ENCODE data around the gene VASP.

The VASP gene

GRCh38 chr19:45492137-45492626 lies 15.1 kb upstream of the VASP start:
- Histone ChIP-seq H3K27me3 (ENCODE audit: control insufficient read depth, insufficient read depth, low read length) (peaks cover 5% of the 10 kb centered on the region), H3K4me3 (ENCODE audit: low read depth, low read length) (peak overlapping the region; percentile 79), H3K9me3 (ENCODE audit: control insufficient read depth, insufficient read depth, low read length) (no peaks in the 10 kb centered on the region), H3K4me1 (ENCODE audit: control insufficient read depth, insufficient read depth, low read length) (peaks cover 5% of the 10 kb centered on the region), H3K9ac (ENCODE audit: low read depth, low read length) (no peak overlapping the region), H3K36me3 (ENCODE audit: control insufficient read depth, insufficient read depth, low read length) (peaks cover 4% of the 10 kb centered on the region)

GRCh38 chr19:45492627-45493470 lies 14.4 kb upstream of the VASP start:
- Histone ChIP-seq H3K27me3 (ENCODE audit: control insufficient read depth, insufficient read depth, low read length) (peaks cover 5% of the 10 kb centered on the region), H3K4me3 (ENCODE audit: low read depth, low read length) (peak overlapping the region; percentile 79), H3K36me3 (ENCODE audit: control insufficient read depth, insufficient read depth, low read length) (peaks cover 4% of the 10 kb centered on the region), H3K9ac (ENCODE audit: low read depth, low read length) (peak overlapping the region; percentile 54), H3K4me1 (ENCODE audit: control insufficient read depth, insufficient read depth, low read length) (peaks cover 6% of the 10 kb centered on the region), H3K9me3 (ENCODE audit: control insufficient read depth, insufficient read depth, low read length) (no peaks in the 10 kb centered on the region)

- Histone ChIP-seq H3K27me3 (ENCODE audit: control insufficient read depth, insufficient read depth, low read length) (peaks cover 7% of the 10 kb centered on the region), H3K4me3 (ENCODE audit: low read depth, low read length) (no peak overlapping the region), H3K4me1 (ENCODE audit: control insufficient read depth, insufficient read depth, low read length) (peaks cover 9% of the 10 kb centered on the region), H3K36me3 (ENCODE audit: control insufficient read depth, insufficient read depth, low read length) (no peaks in the 10 kb centered on the region), H3K9me3 (ENCODE audit: control insufficient read depth, insufficient read depth, low read length) (no peaks in the 10 kb centered on the region), H3K9ac (ENCODE audit: low read depth, low read length) (no peak overlapping the region)
Observed at GRCh38 chr19:45494261-45494916, 12.9 kb upstream of the VASP start.

GRCh38 chr19:45495178-45495577 lies 12.1 kb upstream of the VASP start:
- no peaks in the 10 kb centered on the region for H3K9me3 ChIP-seq (ENCODE audit: control insufficient read depth, insufficient read depth, low read length)
- peaks cover 7% of the 10 kb centered on the region for H3K27me3 ChIP-seq (ENCODE audit: control insufficient read depth, insufficient read depth, low read length)
- no peak overlapping the region for H3K4me3 ChIP-seq (ENCODE audit: low read depth, low read length)
- no peaks in the 10 kb centered on the region for H3K36me3 ChIP-seq (ENCODE audit: control insufficient read depth, insufficient read depth, low read length)
- peaks cover 11% of the 10 kb centered on the region for H3K4me1 ChIP-seq (ENCODE audit: control insufficient read depth, insufficient read depth, low read length)
- no peak overlapping the region for H3K9ac ChIP-seq (ENCODE audit: low read depth, low read length)

GRCh38 chr19:45496349-45496953 lies 10.8 kb upstream of the VASP start:
- Histone ChIP-seq H3K9me3 (ENCODE audit: control insufficient read depth, insufficient read depth, low read length) (no peaks in the 10 kb centered on the region), H3K36me3 (ENCODE audit: control insufficient read depth, insufficient read depth, low read length) (no peaks in the 10 kb centered on the region), H3K27me3 (ENCODE audit: control insufficient read depth, insufficient read depth, low read length) (peaks cover 7% of the 10 kb centered on the region), H3K4me3 (ENCODE audit: low read depth, low read length) (peak overlapping the region; percentile 75), H3K9ac (ENCODE audit: low read depth, low read length) (no peak overlapping the region), H3K4me1 (ENCODE audit: control insufficient read depth, insufficient read depth, low read length) (peaks cover 16% of the 10 kb centered on the region)

- peaks cover 16% of the 10 kb centered on the region for H3K4me1 ChIP-seq (ENCODE audit: control insufficient read depth, insufficient read depth, low read length)
- H3K9ac ChIP-seq (ENCODE audit: low read depth, low read length): no peak overlapping the region
- H3K4me3 ChIP-seq (ENCODE audit: low read depth, low read length): peak overlapping the region; percentile 67
- H3K9me3 ChIP-seq (ENCODE audit: control insufficient read depth, insufficient read depth, low read length): no peaks in the 10 kb centered on the region
- H3K36me3 ChIP-seq (ENCODE audit: control insufficient read depth, insufficient read depth, low read length): no peaks in the 10 kb centered on the region
- H3K27me3 ChIP-seq (ENCODE audit: control insufficient read depth, insufficient read depth, low read length): peaks cover 7% of the 10 kb centered on the region
Observed at GRCh38 chr19:45497791-45498190, 9.5 kb upstream of the VASP start.

GRCh38 chr19:45498411-45499195 lies 8.7 kb upstream of the VASP start, which contains the start of gene PPM1N:
Gene PPM1N (plus strand): TSS chr19:45498443. CDS start chr19:45498473, 30 bp downstream.
- H3K27me3 ChIP-seq (ENCODE audit: control insufficient read depth, insufficient read depth, low read length): peaks cover 7% of the 10 kb centered on the region
- H3K9me3 ChIP-seq (ENCODE audit: control insufficient read depth, insufficient read depth, low read length): no peaks in the 10 kb centered on the region
- H3K9ac ChIP-seq (ENCODE audit: low read depth, low read length): no peak within 1 kb of the TSS
- H3K36me3 ChIP-seq (ENCODE audit: control insufficient read depth, insufficient read depth, low read length): no peaks in the 10 kb centered on the region
- peaks cover 14% of the 10 kb centered on the region for H3K4me1 ChIP-seq (ENCODE audit: control insufficient read depth, insufficient read depth, low read length)
- peak within 1 kb of the TSS; percentile 68 for H3K4me3 ChIP-seq (ENCODE audit: low read depth, low read length)

GRCh38 chr19:45499196-45500180 lies 7.8 kb upstream of the VASP start:
- no peaks in the 10 kb centered on the region for H3K36me3 ChIP-seq (ENCODE audit: control insufficient read depth, insufficient read depth, low read length)
- peaks cover 7% of the 10 kb centered on the region for H3K27me3 ChIP-seq (ENCODE audit: control insufficient read depth, insufficient read depth, low read length)
- peaks cover 14% of the 10 kb centered on the region for H3K4me1 ChIP-seq (ENCODE audit: control insufficient read depth, insufficient read depth, low read length)
- no peaks in the 10 kb centered on the region for H3K9me3 ChIP-seq (ENCODE audit: control insufficient read depth, insufficient read depth, low read length)
- H3K4me3 ChIP-seq (ENCODE audit: low read depth, low read length): peak overlapping the region; percentile 67
- H3K9ac ChIP-seq (ENCODE audit: low read depth, low read length): peak overlapping the region; percentile 37

GRCh38 chr19:45500918-45501729 lies 6.2 kb upstream of the VASP start:
- Histone ChIP-seq H3K27me3 (ENCODE audit: control insufficient read depth, insufficient read depth, low read length) (peaks cover 2% of the 10 kb centered on the region), H3K4me1 (ENCODE audit: control insufficient read depth, insufficient read depth, low read length) (peaks cover 14% of the 10 kb centered on the region), H3K9me3 (ENCODE audit: control insufficient read depth, insufficient read depth, low read length) (no peaks in the 10 kb centered on the region), H3K4me3 (ENCODE audit: low read depth, low read length) (no peak overlapping the region), H3K36me3 (ENCODE audit: control insufficient read depth, insufficient read depth, low read length) (no peaks in the 10 kb centered on the region), H3K9ac (ENCODE audit: low read depth, low read length) (no peak overlapping the region)

GRCh38 chr19:45501730-45502014 lies 5.6 kb upstream of the VASP start:
- Histone ChIP-seq H3K4me1 (ENCODE audit: control insufficient read depth, insufficient read depth, low read length) (peaks cover 15% of the 10 kb centered on the region), H3K4me3 (ENCODE audit: low read depth, low read length) (peak overlapping the region; percentile 11), H3K9ac (ENCODE audit: low read depth, low read length) (no peak overlapping the region), H3K9me3 (ENCODE audit: control insufficient read depth, insufficient read depth, low read length) (no peaks in the 10 kb centered on the region), H3K36me3 (ENCODE audit: control insufficient read depth, insufficient read depth, low read length) (no peaks in the 10 kb centered on the region), H3K27me3 (ENCODE audit: control insufficient read depth, insufficient read depth, low read length) (peaks cover 2% of the 10 kb centered on the region)

All from iPS-15b (cell line).